PFSK-1 (cell line): Measurements from ENCODE around the gene C3orf52.

Source experiments
- FOXP2 ChIP-seq: optimal IDR thresholded peaks from 2 replicates; pipeline ENCODE3; 2011; ENCODE audit warnings: borderline replicate concordance, control low read depth, inconsistent platforms; ENCODE audit not compliant: insufficient read depth; ENCODE audit errors: extremely low read length, extremely low read depth
- POLR2AphosphoS5 ChIP-seq: IDR thresholded peaks from 2 replicates; pipeline ENCODE4 v1.6.1; 2012; ENCODE audit warnings: low read depth, mild to moderate bottlenecking, control low read depth, low read length, moderate library complexity
- TAF1 ChIP-seq: IDR thresholded peaks from 2 replicates; pipeline ENCODE4 v1.6.1; 2012; ENCODE audit warnings: low read length, control low read depth, borderline replicate concordance; ENCODE audit not compliant: insufficient read depth
- TF ChIP-seq, protein P1 (sequence below), 2 experiments: IDR thresholded peaks; 2 replicates each; pipeline versions ENCODE4 v1.6.1 to v1.8.0; 2011 to 2012; ENCODE audit warnings: low read depth in 2 of 2, low read length in 2 of 2, control low read depth in 1 of 2, inconsistent platforms in 1 of 2, mild to moderate bottlenecking in 1 of 2, moderate library complexity in 1 of 2; ENCODE audit not compliant: insufficient read depth in 1 of 2

GRCh38 chr3:112093180-112093522 is 7.0 kb downstream of the C3orf52 start:
- TF ChIP-seq POLR2AphosphoS5 (no peak), TAF1 (no peak), FOXP2 (no peak)
- TF ChIP-seq, protein P1, sequence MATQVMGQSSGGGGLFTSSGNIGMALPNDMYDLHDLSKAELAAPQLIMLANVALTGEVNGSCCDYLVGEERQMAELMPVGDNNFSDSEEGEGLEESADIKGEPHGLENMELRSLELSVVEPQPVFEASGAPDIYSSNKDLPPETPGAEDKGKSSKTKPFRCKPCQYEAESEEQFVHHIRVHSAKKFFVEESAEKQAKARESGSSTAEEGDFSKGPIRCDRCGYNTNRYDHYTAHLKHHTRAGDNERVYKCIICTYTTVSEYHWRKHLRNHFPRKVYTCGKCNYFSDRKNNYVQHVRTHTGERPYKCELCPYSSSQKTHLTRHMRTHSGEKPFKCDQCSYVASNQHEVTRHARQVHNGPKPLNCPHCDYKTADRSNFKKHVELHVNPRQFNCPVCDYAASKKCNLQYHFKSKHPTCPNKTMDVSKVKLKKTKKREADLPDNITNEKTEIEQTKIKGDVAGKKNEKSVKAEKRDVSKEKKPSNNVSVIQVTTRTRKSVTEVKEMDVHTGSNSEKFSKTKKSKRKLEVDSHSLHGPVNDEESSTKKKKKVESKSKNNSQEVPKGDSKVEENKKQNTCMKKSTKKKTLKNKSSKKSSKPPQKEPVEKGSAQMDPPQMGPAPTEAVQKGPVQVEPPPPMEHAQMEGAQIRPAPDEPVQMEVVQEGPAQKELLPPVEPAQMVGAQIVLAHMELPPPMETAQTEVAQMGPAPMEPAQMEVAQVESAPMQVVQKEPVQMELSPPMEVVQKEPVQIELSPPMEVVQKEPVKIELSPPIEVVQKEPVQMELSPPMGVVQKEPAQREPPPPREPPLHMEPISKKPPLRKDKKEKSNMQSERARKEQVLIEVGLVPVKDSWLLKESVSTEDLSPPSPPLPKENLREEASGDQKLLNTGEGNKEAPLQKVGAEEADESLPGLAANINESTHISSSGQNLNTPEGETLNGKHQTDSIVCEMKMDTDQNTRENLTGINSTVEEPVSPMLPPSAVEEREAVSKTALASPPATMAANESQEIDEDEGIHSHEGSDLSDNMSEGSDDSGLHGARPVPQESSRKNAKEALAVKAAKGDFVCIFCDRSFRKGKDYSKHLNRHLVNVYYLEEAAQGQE (IDR thresholded peaks at IDR 0.05; ENCODE audit: insufficient read depth in 1 of 2, low read depth in 2 of 2, low read length in 2 of 2), result no peak
